Right lobe of liver (tissue), 6 donors: ENCODE data around the gene FOXJ3. TPM values are rescaled to one million over a fixed set of nuclear protein-coding genes. Genes with fewer than 3 reads are reported as not detected.

Experiments used
- ATAC-seq, 4 donors: fragments of 200-7000 bp; cut with Tn5 transposase; one replicate each; pipeline ENCODE4 v1.9.1; 2020; ENCODE audit warnings: mild to moderate bottlenecking in 4 of 4, moderate library complexity in 4 of 4
- DNase-seq, 3 donors: peaks; one replicate each; pipeline ENCODE4 v3.0.0-alpha.2; 2020
- H3K27ac ChIP-seq, 3 donors: fragments of 200-600 bp; one replicate each; pipeline ENCODE4 v1.8.0; 2022
- H3K27me3 ChIP-seq, 2 donors: fragments of 200-600 bp; one replicate each; pipeline ENCODE4 v1.8.0; 2022
- H3K36me3 ChIP-seq, 4 donors: fragments of 200-600 bp; sonication (generic) in 1 of 4; one replicate each; pipeline versions ENCODE4 v1.5.1 to v1.8.0; 2017 to 2022; ENCODE audit warnings: control low read depth in 1 of 4
- H3K4me1 ChIP-seq, 4 donors: fragments of 200-600 bp; sonication (generic) in 1 of 4; one replicate each; pipeline versions ENCODE4 v1.5.1 to v1.8.0; 2017 to 2022; ENCODE audit warnings: control low read depth in 1 of 4
- H3K4me3 ChIP-seq, 3 donors: fragments of 200-600 bp; one replicate each; pipeline ENCODE4 v1.8.0; 2022
- H3K9me3 ChIP-seq, 4 donors: fragments of 200-600 bp; sonication (generic) in 1 of 4; one replicate each; pipeline versions ENCODE4 v1.5.1 to v1.8.0; 2017 to 2022; ENCODE audit warnings: control low read depth in 1 of 4
- POLR2A ChIP-seq: fragments of 450-650 bp; IDR thresholded peaks from one replicate; pipeline ENCODE4 v1.6.1; 2017; ENCODE audit warnings: antibody characterized with exemption, mild to moderate bottlenecking
- WGBS: methylation state at CpG from one replicate; pipeline ENCODE4 v1.1.6; 2018; ENCODE audit warnings: low coverage, low lambda C conversion rate; ENCODE audit not compliant: insufficient coverage; ENCODE audit errors: missing lambda C conversion rate; 5-methylcytosine and 5-hydroxymethylcytosine counted together
- intact Hi-C, 2 donors: fragments of 100-400 bp; cut with DNase I; formaldehyde crosslinking; loops; one replicate each; pipeline versions ENCODE4 v1.11.2 to v1.14.1; 2022
- total RNA-seq, 6 experiments: library from RNA; depleted of rRNA in 2 of 6; stranded (reverse); fragments of >200 nt in 2 of 6; fragmentation: NEBNext Ultra II Directional in 3 of 6; extraction: Animal tissue kit (Norgen Biotek cat#: 25700) in 3 of 6; gene quantifications; one replicate each; pipeline versions ENCODE4 v1.1.0 to v1.2.4, GENCODE V29; 2016 to 2023
- TF ChIP-seq, protein P1 (sequence below), 4 donors: fragments of 200-600 bp in 3 of 4; fragments of 450-650 bp in 1 of 4; IDR thresholded peaks; one replicate each; pipeline versions ENCODE4 v1.5.1 to v1.8.0; 2016 to 2022; ENCODE audit warnings: antibody characterized with exemption in 4 of 4, mild to moderate bottlenecking in 2 of 4
- donor health status: DM: no; HTN: yes; CAD: no.
- donor health status: DM: no; HTN: no; CAD: no.
- donor health status: DM: no; HTN: no; CAD: no.
- donor health status: DM: no; HTN: yes; CAD: no.
- donor health status: DM: no; HTN: yes; CAD: no.

Gene FOXJ3
- total RNA-seq, 6 experiments from 2014 or later: 12.1 to 18.4 (median 14.5) TPM

DNA sequence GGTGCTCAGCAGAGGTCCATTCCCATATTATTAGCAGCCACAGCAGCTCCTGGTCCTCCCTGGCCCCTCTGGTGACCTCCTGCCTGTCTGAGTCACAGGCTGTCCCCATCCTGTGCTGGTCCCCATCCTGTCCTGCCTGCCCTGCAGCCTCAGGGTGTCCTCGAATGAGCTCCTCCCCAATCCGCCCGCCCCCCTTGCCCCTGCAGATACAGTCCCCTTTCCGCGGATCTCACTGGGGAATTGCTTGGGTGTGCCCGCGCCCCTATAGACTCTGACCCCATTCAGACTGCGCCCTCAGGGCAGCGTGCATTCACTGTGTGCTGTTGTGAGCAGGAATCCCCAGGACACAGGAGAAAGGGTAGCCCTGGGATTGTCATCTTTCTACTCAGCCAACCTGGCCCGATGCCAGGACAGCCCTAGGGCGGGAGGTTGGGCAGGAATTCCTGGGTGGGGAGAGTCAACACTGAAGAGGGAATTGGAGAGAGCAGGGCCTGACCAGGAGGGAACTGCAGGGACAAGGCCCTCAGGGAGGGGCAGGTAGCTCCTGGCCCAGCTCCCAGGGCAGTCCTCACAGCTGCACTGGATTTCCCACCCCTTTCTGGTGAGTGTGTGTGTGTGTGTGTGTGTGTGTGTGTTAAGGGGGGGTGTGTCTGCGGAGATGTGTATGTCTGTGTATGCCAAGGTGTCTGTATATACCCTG, 169.4 kb downstream of the FOXJ3 start:
- Histone ChIP-seq H3K4me1 (no peaks in the 10 kb centered on the region), H3K36me3 (no peaks in the 10 kb centered on the region), H3K27me3 (no peaks in the 10 kb centered on the region), H3K27ac (no peak overlapping the region), H3K4me3 (no peak overlapping the region), H3K9me3 (no peaks in the 10 kb centered on the region)
- 57% methylated on average over 5 of the region's 12 CpGs for WGBS
- TF ChIP-seq POLR2A: no peak
- TF ChIP-seq, protein P1, sequence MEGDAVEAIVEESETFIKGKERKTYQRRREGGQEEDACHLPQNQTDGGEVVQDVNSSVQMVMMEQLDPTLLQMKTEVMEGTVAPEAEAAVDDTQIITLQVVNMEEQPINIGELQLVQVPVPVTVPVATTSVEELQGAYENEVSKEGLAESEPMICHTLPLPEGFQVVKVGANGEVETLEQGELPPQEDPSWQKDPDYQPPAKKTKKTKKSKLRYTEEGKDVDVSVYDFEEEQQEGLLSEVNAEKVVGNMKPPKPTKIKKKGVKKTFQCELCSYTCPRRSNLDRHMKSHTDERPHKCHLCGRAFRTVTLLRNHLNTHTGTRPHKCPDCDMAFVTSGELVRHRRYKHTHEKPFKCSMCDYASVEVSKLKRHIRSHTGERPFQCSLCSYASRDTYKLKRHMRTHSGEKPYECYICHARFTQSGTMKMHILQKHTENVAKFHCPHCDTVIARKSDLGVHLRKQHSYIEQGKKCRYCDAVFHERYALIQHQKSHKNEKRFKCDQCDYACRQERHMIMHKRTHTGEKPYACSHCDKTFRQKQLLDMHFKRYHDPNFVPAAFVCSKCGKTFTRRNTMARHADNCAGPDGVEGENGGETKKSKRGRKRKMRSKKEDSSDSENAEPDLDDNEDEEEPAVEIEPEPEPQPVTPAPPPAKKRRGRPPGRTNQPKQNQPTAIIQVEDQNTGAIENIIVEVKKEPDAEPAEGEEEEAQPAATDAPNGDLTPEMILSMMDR (IDR thresholded peaks at IDR 0.05): no peak
- DNase-seq: peak; percentile 63 to 65 (median 65)
- intact Hi-C loops: no loop called here
- ATAC-seq: peak; percentile 63 to 79 (median 66)

DNA sequence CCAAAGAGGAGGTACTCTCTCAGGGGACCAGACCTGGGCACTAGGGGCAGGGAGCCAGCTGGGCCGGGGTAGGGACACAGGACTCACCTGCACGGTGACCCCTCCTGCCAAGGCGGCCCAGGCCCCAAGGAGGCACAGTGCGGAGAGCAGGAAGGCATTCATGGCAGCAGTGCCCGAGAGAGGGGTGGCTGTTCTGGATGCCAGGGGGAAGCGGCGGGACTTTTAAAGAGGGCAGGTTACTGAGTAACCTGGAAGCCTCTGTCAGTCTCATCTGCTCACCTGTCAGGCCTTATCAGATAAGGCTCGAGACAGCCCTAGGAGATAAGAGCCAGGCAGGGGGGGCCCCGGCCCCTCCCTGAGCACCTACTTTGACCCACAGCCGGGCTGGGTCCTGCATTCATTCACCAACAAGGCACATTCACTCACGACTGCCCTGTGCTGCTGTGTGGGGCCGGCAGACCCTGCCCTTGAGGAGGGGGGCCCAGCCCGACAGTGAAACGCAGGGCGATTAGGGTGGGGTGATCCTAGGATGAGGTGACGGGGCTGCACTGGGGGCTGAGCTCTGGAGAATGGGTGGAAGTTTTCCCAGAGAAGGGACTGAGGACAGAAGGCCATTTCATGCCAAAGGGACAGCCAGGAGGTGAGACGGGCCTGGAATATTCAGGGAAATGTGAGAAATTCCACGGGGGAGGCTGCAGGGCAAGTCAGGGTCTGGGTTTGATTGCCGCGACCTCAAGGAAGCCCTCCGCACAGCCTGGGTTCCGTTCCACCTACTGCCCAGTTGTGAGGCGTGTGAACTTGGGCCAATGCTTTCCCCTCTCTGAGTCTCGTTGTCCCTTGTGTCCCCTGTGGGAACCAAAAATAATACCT, 170.2 kb downstream of the FOXJ3 start, which contains the start of gene GUCA2A:
Gene GUCA2A, minus strand, starts transcription at position 195 of the 870 bp plus-strand sequence. Its CDS starts 33 bp downstream, at position 162.
- ATAC-seq (peak in 2 of 4 donors; percentile 18 to 25), DNase-seq (no peak)
- H3K36me3 ChIP-seq: no peaks in the 10 kb centered on the region

DNA sequence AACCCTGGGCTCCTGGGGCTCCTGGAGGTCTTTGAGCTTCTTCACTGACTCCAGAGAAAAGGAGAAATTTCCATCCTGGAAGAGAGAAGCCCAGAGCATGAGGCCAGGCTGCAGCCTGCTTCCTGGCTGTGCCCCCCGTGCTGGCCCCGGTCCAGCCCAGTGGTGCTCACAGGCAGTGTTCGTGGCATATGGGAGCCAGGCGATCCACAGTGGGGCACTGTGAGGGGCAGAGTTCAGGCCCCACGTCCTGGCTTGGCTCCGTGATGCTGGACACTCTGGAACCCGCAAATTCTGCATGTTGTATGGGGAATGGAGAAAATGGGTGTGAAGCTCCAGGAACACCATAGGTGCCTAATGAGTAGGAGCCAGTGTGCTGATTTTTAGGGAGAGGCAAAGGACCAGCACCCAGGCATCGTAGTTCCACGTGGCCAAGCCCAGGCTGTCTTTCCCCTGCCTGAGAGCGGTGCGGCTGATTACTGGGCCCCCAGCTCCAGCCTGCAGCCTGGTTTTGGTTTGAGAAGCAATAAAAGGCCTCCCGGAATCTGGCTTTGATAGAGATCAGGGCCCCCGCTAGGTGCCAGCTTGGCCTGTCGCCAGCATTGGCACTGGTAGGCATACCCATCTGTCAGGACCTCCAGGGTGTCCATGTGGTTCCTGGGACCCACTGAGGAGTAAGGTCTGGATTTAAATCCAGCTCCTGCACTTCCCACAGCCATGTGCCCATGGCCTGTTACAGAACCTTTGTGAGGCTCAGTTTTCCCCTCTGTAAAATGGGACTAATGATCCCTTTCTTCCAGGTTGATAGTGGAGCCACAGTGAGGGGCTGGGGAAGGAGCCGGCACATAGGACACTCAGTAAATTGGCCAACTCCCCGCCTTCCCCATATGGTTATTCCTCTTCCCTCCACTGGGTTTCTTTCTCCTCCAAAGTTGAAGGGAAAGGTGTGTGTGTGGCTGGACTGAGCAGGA, 171.2 kb downstream of the FOXJ3 start:
- no peaks in the 10 kb centered on the region for H3K27me3 ChIP-seq
- no peak overlapping the region for H3K27ac ChIP-seq
- ATAC-seq (no peak), DNase-seq (no peak)
- no peaks in the 10 kb centered on the region for H3K9me3 ChIP-seq
- H3K4me1 ChIP-seq: no peaks in the 10 kb centered on the region
- no peak for TF ChIP-seq POLR2A
- TF ChIP-seq, protein P1 (IDR thresholded peaks at IDR 0.05): no peak
- no peak overlapping the region for H3K4me3 ChIP-seq
- whole genome bisulfite sequencing: 80% methylated on average over 9 of the region's 16 CpGs
- intact Hi-C loops: no loop called here
- H3K36me3 ChIP-seq: no peaks in the 10 kb centered on the region

More for the DNA sequence above, 170.2 kb downstream of the FOXJ3 start, which contains the start of gene GUCA2A:
- Histone ChIP-seq H3K4me3 (no peak within 1 kb of the TSS), H3K4me1 (no peaks in the 10 kb centered on the region), H3K27ac (no peak within 1 kb of the TSS), H3K9me3 (no peaks in the 10 kb centered on the region), H3K27me3 (no peaks in the 10 kb centered on the region)
- TF ChIP-seq, protein P1 (IDR thresholded peaks at IDR 0.05): no peak
- TF ChIP-seq POLR2A: no peak
- intact Hi-C loops: no loop called here
- 61% methylated on average over 7 of the region's 24 CpGs for WGBS

DNA sequence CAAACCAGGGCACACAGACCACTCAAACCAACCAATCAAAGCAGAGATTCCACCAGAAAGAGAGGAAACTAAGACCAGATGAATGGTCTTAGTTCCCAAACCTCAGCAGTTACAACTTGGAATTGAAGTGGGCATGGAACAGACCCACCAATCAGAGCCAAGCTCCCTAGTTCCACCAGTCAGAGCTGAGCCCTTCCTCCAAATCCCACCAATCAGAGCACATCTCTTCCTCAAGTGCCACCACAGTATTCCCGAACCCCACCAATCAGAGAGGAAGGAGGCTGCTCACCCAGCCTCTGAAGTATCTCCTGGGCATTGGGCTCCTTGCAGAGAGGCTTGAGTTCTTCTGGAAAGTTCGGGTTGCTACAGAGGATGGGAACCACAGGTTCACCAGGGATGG, 171.9 kb downstream of the FOXJ3 start:
- intact Hi-C loops: no loop called here
- ATAC-seq (no peak), DNase-seq (no peak)
- H3K4me1 ChIP-seq: no peaks in the 10 kb centered on the region
- TF ChIP-seq, protein P1 (IDR thresholded peaks at IDR 0.05): no peak
- no peak for TF ChIP-seq POLR2A
- H3K9me3 ChIP-seq: no peaks in the 10 kb centered on the region
- WGBS: no CpG with 5 or more reads among the region's 2 CpGs
- no peaks in the 10 kb centered on the region for H3K27me3 ChIP-seq
- no peak overlapping the region for H3K4me3 ChIP-seq
- H3K27ac ChIP-seq: no peak overlapping the region
- no peaks in the 10 kb centered on the region for H3K36me3 ChIP-seq
